H9 (cell line): ENCODE measurements around the gene LBH. TPM values are rescaled to one million over a fixed set of nuclear protein-coding genes. Genes with fewer than 3 reads are reported as not detected.

Source experiments
- DNase-seq: peaks from one replicate; pipeline ENCODE4 v3.0.0-alpha.2; 2017
- H2AFZ ChIP-seq: one replicate; pipeline ENCODE4 v1.6.1; 2013; ENCODE audit warnings: mild to moderate bottlenecking, low read length, control low read depth, moderate library complexity
- H2AK5ac ChIP-seq: 2 replicates; pipeline ENCODE4 v1.6.1; 2013; ENCODE audit warnings: low read length, control low read depth, mixed read lengths; ENCODE audit not compliant: insufficient read length
- H2BK120ac ChIP-seq: one replicate; pipeline ENCODE4 v1.6.1; 2013; ENCODE audit warnings: low read depth, mild to moderate bottlenecking, low read length, control low read depth, inconsistent platforms; ENCODE audit not compliant: poor library complexity, severe bottlenecking
- H2BK12ac ChIP-seq: 2 replicates; pipeline ENCODE4 v1.6.1; 2013; ENCODE audit warnings: low read length, control low read depth, mixed read lengths, low read depth; ENCODE audit not compliant: insufficient read length
- H2BK15ac ChIP-seq: 2 replicates; pipeline ENCODE4 v1.6.1; 2013; ENCODE audit warnings: low read depth, low read length, control low read depth
- H2BK20ac ChIP-seq: one replicate; pipeline ENCODE4 v1.6.1; 2013; ENCODE audit warnings: low read depth, mild to moderate bottlenecking, low read length, control low read depth, inconsistent platforms; ENCODE audit not compliant: poor library complexity, severe bottlenecking
- H2BK5ac ChIP-seq: 2 replicates; pipeline ENCODE4 v1.6.1; 2013; ENCODE audit warnings: low read length, control low read depth, mixed read lengths; ENCODE audit not compliant: insufficient read length
- H3K14ac ChIP-seq: 2 replicates; pipeline ENCODE4 v1.6.1; 2013; ENCODE audit warnings: low read length, control low read depth; ENCODE audit not compliant: insufficient read depth
- H3K18ac ChIP-seq: 2 replicates; pipeline ENCODE4 v1.6.1; 2013; ENCODE audit warnings: low read depth, mild to moderate bottlenecking, mixed read lengths, low read length, control low read depth; ENCODE audit not compliant: insufficient read length
- H3K23ac ChIP-seq: 2 replicates; pipeline ENCODE4 v1.6.1; 2013; ENCODE audit warnings: low read length, control low read depth, mixed read lengths, low read depth; ENCODE audit not compliant: insufficient read length
- H3K23me2 ChIP-seq: 2 replicates; pipeline ENCODE4 v1.6.1; 2013; ENCODE audit warnings: low read depth, mild to moderate bottlenecking, mixed read lengths, low read length, control low read depth; ENCODE audit not compliant: insufficient read length, poor library complexity, severe bottlenecking
- H3K27ac ChIP-seq: 2 replicates; pipeline ENCODE4 v1.5.1; 2013; ENCODE audit warnings: low read length, control low read depth, mixed read lengths, low read depth; ENCODE audit not compliant: insufficient read length
- H3K27me3 ChIP-seq: 2 replicates; pipeline ENCODE4 v1.6.1; 2013; ENCODE audit warnings: low read length, control low read depth, inconsistent platforms; ENCODE audit not compliant: insufficient read depth
- H3K4ac ChIP-seq: 2 replicates; pipeline ENCODE4 v1.6.1; 2013; ENCODE audit warnings: low read depth, mild to moderate bottlenecking, control low read depth, inconsistent platforms, low read length, moderate library complexity
- H3K4me1 ChIP-seq: 2 replicates; pipeline ENCODE4 v1.6.1; 2013; ENCODE audit warnings: low read length, control low read depth, inconsistent platforms; ENCODE audit not compliant: insufficient read depth
- H3K4me2 ChIP-seq: 2 replicates; pipeline ENCODE4 v1.6.1; 2013; ENCODE audit warnings: low read length, control low read depth, mixed read lengths; ENCODE audit not compliant: insufficient read length, insufficient read depth
- H3K56ac ChIP-seq: 2 replicates; pipeline ENCODE4 v1.6.1; 2013; ENCODE audit warnings: low read depth, mild to moderate bottlenecking, mixed read lengths, low read length, control low read depth; ENCODE audit not compliant: insufficient read length
- H3K79me1 ChIP-seq: 2 replicates; pipeline ENCODE4 v1.6.1; 2013; ENCODE audit warnings: low read depth, mild to moderate bottlenecking, moderate library complexity, low read length, control low read depth, inconsistent platforms; ENCODE audit not compliant: insufficient read depth, poor library complexity, severe bottlenecking
- H3K79me2 ChIP-seq: 2 replicates; pipeline ENCODE4 v1.6.1; 2013; ENCODE audit warnings: low read length, control low read depth, inconsistent platforms; ENCODE audit not compliant: insufficient read depth
- H3K9ac ChIP-seq: 2 replicates; pipeline ENCODE4 v1.6.1; 2013; ENCODE audit warnings: low read length, control low read depth, mixed read lengths; ENCODE audit not compliant: insufficient read length; ENCODE audit errors: extremely low read depth
- H3K9me3 ChIP-seq: one replicate; pipeline ENCODE4 v1.6.1; 2013; ENCODE audit warnings: low read depth, low read length, inconsistent platforms; ENCODE audit not compliant: control insufficient read depth
- H3T11ph ChIP-seq: one replicate; pipeline ENCODE4 v1.6.1; 2013; ENCODE audit warnings: mild to moderate bottlenecking, low read length, control low read depth, inconsistent platforms
- H4K20me1 ChIP-seq: one replicate; pipeline ENCODE4 v1.6.1; 2013; ENCODE audit not compliant: control insufficient read depth, insufficient read length, insufficient read depth
- H4K5ac ChIP-seq: 2 replicates; pipeline ENCODE4 v1.6.1; 2013; ENCODE audit warnings: low read depth, mild to moderate bottlenecking, mixed read lengths, low read length, control low read depth; ENCODE audit not compliant: insufficient read length
- H4K8ac ChIP-seq: replicated peaks from 2 replicates; pipeline ENCODE4 v1.6.1; 2013; ENCODE audit warnings: low read length, control low read depth, mixed read lengths, low read depth; ENCODE audit not compliant: insufficient read length
- H4K91ac ChIP-seq: 2 replicates; pipeline ENCODE4 v1.6.1; 2013; ENCODE audit warnings: low read depth, mild to moderate bottlenecking, moderate library complexity, mixed read lengths, low read length, control low read depth; ENCODE audit not compliant: insufficient read length
- H3K27ac Mint-ChIP-seq, 3 experiments: 2 replicates in 2 of 3; 3 replicates in 1 of 3; pipeline ENCODE4 v1.8.0; 2020 to 2021; ENCODE audit warnings: mixed read lengths in 3 of 3, mild to moderate bottlenecking in 1 of 3, moderate library complexity in 1 of 3
- H3K27me3 Mint-ChIP-seq: 2 replicates; pipeline ENCODE4 v1.8.0; 2021; ENCODE audit warnings: low read depth, mild to moderate bottlenecking, moderate library complexity, mixed read lengths
- H3K36me3 Mint-ChIP-seq, 3 experiments: 2 replicates in 2 of 3; 3 replicates in 1 of 3; pipeline ENCODE4 v1.8.0; 2020 to 2021; ENCODE audit warnings: low read depth in 3 of 3, mixed read lengths in 3 of 3; ENCODE audit not compliant: insufficient read depth in 1 of 3
- H3K4me1 Mint-ChIP-seq, 2 experiments: 2 replicates each; pipeline ENCODE4 v1.8.0; 2020; ENCODE audit warnings: mixed read lengths in 2 of 2
- H3K4me3 Mint-ChIP-seq, 2 experiments: 2 replicates in 1 of 2; 3 replicates in 1 of 2; pipeline ENCODE4 v1.8.0; 2020 to 2021; ENCODE audit warnings: mild to moderate bottlenecking in 2 of 2, mixed read lengths in 2 of 2, moderate library complexity in 1 of 2
- H3K9me3 Mint-ChIP-seq, 2 experiments: 2 replicates in 1 of 2; 3 replicates in 1 of 2; pipeline ENCODE4 v1.8.0; 2020; ENCODE audit warnings: mild to moderate bottlenecking in 2 of 2, mixed read lengths in 2 of 2, moderate library complexity in 1 of 2
- CTCF ChIP-seq: fragments of 200-600 bp; sonication (generic); conservative IDR thresholded peaks from 3 replicates; pipeline ENCODE4 v1.8.0; 2021; ENCODE audit warnings: antibody characterized with exemption, mild to moderate bottlenecking
- WGBS: extraction: QIAGEN DNeasy Blood & Tissue Kit; methylation state at CpG from one replicate; pipeline ENCODE4 v1.1.7; 2013; ENCODE audit warnings: missing lambda C conversion rate, low lambda C conversion rate, mixed read lengths; ENCODE audit not compliant: insufficient read length; ENCODE audit errors: extremely low coverage; 5-methylcytosine and 5-hydroxymethylcytosine counted together
- total RNA-seq: library from RNA; stranded (reverse); gene quantifications from 2 replicates; pipeline ENCODE4 v1.2.1, GENCODE V29; 2021

LBH gene
- total RNA-seq, 1 experiment from 2014 or later, result 53.0 TPM

GRCh38 chr2:30237966-30238800 is 6.8 kb downstream of the LBH start:
- H4K91ac ChIP-seq, result no peak overlapping the region
- no peaks in the 10 kb centered on the region for H3K9me3 ChIP-seq
- no peaks in the 10 kb centered on the region; the same call in 1 of the 2 replicates for H3K27me3 ChIP-seq
- H2BK12ac ChIP-seq, result no peak overlapping the region
- no peak overlapping the region for H3K4ac ChIP-seq
- H4K8ac ChIP-seq, result no peak overlapping the region
- H2AFZ ChIP-seq, result no peak overlapping the region
- H3K79me2 ChIP-seq, result no peaks in the 10 kb centered on the region
- Mint-ChIP-seq H3K9me3 (no peaks in the 10 kb centered on the region), H3K4me3 (no peak overlapping the region), H3K27me3 (peaks cover 4% of the 10 kb centered on the region; the same call in 1 of the 2 replicates), H3K27ac (peak overlapping the region in 1 of 3 experiments; percentile 22; a peak in 1 of 7 replicates), H3K36me3 (peaks cover 9 to 70% (median 12%) of the 10 kb centered on the region in 3 experiments; a peak in 6 of 7 replicates), H3K4me1 (peaks cover 25 to 32% of the 10 kb centered on the region in 2 experiments)
- H3K14ac ChIP-seq, result no peak overlapping the region
- TF ChIP-seq CTCF, result no peak
- H4K5ac ChIP-seq, result no peak overlapping the region
- DNase-seq, result peak; percentile 17
- no peak overlapping the region for H3T11ph ChIP-seq
- no peak overlapping the region for H3K23ac ChIP-seq
- no peaks in the 10 kb centered on the region for H4K20me1 ChIP-seq
- no peak overlapping the region for H2BK15ac ChIP-seq
- H3K23me2 ChIP-seq, result no peaks in the 10 kb centered on the region
- H3K18ac ChIP-seq, result no peak overlapping the region
- no peak overlapping the region for H3K9ac ChIP-seq
- H2BK120ac ChIP-seq, result no peak overlapping the region
- WGBS, result no CpG with 5 or more reads among the region's 13 CpGs
- H3K4me2 ChIP-seq, result no peak overlapping the region
- H2AK5ac ChIP-seq, result no peak overlapping the region
- H2BK20ac ChIP-seq, result no peak overlapping the region
- H3K4me1 ChIP-seq, result peaks cover under 1% of the 10 kb centered on the region; the same call in 1 of the 2 replicates
- no peaks in the 10 kb centered on the region for H3K79me1 ChIP-seq
- no peak overlapping the region for H3K27ac ChIP-seq
- no peak overlapping the region for H3K56ac ChIP-seq
- H2BK5ac ChIP-seq, result no peak overlapping the region
